GM21390 (cell line): ENCODE data around the gene PTRHD1.
A peak's percentile ranks its signal among the peaks of the same experiment; 100 is the strongest.
"Not testable (repeated sequence)": the region's sequence is repeated elsewhere in the genome, so short reads cannot be mapped to it uniquely, and the experiment has no call there.

Source experiments
- ATAC-seq: cut with Tn5 transposase; IDR thresholded peaks from one replicate; pipeline ENCODE4 v1.9.1; 2021; ENCODE audit not compliant: unreplicated experiment

Gene PTRHD1

GRCh38 chr2:24813691-24814137 lies 20.5 kb upstream of the PTRHD1 start:
- no peak for ATAC-seq

DNA sequence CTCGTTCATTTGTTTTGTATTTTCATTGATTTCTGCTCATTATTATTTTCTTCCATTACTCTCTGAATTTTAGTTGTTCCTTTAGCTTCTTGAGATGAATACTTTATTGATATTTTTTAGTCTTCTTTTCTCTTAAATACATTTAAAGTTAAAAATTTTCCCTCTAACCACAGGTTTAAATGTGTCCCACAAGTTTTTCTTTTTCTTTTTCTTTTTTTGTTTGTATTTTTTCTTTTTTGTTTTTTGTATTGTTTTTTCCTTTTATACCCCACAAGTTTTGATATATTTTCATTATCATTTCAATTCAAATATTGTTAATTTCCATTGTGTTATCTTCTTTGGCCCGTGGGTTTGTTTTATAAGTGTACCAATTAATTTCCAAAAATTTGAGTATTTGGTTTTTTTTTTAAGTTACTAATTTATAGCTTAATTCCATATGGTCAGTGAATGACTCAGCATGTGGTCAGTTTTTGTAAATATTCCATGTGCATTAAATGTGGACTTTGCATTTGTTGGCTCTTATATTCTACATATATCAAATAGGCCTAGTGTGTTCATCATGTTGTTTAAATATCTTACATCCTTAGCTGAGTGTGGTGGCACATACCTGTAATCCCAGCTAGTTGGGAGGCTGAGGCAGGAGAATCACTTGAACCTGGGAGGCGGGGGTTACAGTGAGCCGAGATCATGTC lies 16.3 kb upstream of the PTRHD1 start:
- ATAC-seq: no peak

DNA sequence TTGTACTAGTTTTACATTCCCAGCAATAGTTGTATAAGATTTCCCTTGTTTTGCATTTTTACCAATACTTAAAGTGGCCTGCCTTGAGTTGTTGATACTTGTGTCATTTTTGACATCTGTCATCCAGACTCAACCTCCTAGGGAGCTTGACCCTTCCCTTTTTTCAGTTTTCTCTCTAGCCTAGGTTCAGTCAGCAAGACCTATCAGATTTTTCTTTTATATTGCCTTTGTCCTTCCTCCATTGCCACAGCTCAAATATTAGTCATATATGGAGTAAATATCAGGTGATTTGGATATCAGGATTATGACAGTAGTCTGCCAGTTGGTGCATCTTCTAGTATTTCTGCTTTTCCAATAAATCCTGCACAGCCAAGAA lies 13.5 kb upstream of the PTRHD1 start:
- no peak for ATAC-seq

GRCh38 chr2:24805811-24806660 lies 12.8 kb upstream of the PTRHD1 start:
- ATAC-seq: not testable (repeated sequence)

DNA sequence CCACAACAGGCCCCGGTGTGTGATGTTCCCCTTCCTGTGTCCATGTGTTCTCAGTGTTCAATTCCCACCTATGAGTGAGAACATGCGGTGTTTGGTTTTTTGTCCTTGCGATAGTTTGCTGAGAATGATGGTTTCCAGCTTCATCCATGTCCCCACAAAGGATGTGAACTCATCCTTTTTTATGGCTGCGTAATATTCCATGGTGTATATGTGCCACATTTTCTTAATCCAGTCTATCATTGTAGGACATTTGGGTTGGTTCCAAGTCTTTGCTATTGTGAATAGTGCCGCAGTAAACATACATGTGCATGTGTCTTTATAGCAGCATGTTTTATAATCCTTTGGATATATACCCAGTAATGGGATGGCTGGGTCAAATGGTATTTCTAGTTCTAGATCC lies 7.3 kb upstream of the PTRHD1 start:
- ATAC-seq: not testable (repeated sequence)

DNA sequence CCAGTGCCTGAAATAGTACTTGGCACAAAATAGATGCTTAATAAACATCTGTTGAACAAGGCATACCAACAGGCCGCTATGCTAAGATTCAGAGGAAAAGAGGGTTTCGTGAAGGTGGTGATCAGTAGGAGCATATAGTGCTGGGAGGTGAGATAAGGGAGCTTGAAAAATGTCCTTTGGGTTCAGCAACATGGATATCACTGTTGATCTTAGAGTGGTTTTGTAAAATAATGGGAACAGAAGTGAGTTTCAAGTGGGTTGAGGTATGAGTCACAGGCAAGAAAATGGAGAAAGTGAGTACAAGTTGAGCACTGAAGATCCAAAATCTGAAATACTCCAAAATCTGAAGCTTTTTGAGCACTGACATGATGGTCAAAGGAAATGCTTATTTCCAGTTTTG lies 4.5 kb upstream of the PTRHD1 start:
- ATAC-seq: no peak

DNA sequence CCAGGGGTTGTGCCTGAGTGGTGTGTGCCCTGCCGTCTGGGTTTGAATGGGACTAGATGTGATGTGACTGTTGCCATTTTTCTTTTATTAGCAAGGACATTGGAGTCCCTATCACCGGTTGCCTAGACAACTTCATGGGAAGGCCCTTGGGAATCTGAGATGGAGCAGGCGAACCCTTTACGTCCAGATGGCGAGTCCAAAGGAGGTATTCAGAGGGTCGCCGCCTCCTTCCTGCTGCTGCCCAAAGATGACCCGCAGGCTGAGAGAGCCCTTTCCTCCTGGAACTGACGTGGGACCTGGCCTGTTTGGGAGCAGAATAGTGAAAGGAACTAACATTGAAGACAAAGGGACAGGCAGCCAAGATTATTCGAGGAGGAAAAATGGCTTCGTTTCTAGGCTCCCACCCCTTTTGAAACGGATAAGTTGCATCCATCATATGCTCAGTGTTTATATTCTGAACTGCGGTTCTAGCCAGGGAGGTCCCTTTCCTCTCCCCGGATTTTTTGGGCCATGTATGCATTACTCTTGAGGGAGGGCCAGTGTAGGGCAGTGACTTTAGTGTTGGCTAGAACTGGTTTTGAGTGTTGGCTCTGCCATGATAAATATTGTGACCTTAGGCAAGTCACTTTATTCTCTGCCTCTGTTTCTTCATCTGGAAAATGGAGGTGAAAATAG lies 707 bp upstream of the PTRHD1 start:
- no peak for ATAC-seq

- ATAC-seq: peak; percentile 1
Measured at GRCh38 chr2:24792542-24792873, 683 bp downstream of the PTRHD1 start.

- ATAC-seq: no peak
Measured at GRCh38 chr2:24791452-24791851, 1.7 kb downstream of the PTRHD1 start.

DNA sequence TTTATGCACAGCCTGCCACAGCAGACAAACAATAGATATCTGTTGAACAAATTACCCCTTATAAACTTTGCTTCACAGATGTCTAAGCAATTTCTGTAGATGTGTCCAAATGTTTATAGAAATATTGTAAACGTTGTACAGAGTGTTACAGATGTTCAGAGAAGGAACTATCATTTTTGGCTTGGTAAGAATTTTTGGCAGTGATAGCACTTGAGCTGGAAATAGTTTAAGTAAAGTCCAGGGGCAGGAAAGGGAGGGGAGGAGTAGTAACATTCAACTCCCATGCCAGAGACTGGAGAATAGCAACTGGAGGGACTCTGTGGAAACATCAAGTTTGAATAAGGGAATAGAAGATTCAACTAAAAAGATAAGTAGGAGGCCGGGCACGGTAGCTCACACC lies 4.4 kb downstream of the PTRHD1 start:
- no peak for ATAC-seq

DNA sequence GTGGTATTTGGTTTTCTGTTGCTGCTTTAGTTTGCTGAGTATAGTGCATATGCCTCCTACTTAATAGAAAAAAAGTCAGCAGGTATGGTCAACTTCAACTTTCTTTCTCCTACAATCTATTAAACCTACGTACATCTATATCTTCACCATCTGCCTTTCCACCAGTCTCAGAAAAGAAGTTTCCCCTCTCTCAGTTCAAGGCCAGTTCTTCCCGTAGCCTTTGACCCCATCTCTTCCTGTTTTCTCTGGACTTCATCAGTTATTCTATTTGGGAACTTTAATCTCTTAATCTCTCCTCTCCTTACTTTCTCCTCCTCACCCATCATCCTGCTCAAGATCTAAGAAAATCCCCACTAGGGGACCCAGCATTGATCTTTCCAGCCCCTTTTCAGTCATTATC lies 5.7 kb downstream of the PTRHD1 start:
- ATAC-seq: no peak

DNA sequence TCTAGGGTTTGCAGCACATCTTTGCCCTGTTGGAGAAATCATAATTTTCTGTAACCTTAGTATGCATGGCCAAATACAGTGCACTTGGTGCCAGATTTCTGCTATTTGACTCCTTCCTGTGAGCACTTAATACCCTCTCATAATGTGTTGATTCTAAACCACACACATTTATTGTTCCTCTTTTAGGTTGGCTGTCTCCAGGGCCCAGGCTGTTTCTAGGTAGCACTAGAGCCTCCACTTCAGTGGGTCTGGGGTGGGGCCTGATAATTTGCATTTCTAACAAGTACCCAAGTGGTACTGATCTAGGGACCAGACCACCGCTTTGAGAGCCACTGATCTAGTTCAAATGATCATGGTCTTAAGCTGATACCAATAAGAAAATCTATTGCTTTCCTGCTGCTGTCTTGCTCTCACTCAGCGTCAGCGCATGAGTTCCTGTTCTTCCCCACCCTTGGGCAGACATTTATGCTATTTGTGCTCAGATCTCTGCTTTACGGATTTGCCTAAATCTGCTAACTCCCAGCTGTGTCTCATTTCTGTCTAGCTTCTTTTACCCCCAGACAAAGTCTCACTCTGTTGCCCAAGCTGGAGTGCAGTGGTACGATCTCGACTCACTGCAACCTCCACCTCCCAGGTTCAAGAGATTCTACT lies 7.4 kb downstream of the PTRHD1 start:
- peak; percentile 92 for ATAC-seq

GRCh38 chr2:24783641-24784040 lies 9.6 kb downstream of the PTRHD1 start:
- no peak for ATAC-seq

DNA sequence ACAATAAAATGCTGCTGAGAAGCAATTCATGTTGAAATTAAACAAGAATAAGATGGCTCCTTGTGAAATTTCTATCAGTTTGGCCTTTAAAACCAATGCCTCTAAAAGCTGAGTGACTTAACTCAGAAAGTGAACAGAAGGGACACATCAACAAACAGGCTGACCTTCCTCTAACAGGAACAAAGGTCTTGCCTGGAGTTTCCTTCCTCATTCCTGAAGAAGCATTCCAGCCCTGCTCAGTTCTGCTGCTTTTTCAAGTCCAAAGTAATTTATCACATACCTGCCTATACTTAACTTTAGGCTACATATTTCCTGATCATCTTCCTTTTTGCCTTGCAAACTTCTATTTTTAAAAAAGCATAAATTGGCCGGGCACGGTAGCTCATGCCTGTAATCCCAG lies 14.1 kb downstream of the PTRHD1 start:
- no peak for ATAC-seq

DNA sequence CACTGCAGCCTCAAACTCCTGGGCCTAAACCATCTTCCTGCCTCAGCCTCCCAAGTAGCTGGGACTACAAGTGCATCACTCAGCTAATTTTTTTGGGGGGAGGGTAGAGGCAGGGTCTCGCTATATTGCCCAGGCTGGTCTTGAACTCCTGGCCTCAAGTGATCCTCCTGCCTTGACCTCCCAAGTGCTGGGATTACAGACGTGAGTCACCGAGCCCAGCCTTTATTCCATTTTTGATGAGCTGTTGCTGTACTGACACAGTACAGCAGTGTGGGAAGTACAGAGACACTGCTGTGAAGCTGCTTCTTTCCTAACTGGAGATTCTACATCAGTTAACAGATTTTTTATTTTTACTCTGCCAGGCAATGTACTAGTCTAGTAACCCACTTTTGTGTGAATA lies 18.8 kb downstream of the PTRHD1 start:
- no peak for ATAC-seq

GRCh38 chr2:24771764-24772586 lies 21.2 kb downstream of the PTRHD1 start:
- ATAC-seq: no peak

- ATAC-seq: no peak
Measured at GRCh38 chr2:24771061-24771460, 22.1 kb downstream of the PTRHD1 start.

GRCh38 chr2:24768601-24769000 lies 24.6 kb downstream of the PTRHD1 start:
- no peak for ATAC-seq

GRCh38 chr2:24768013-24768412 lies 25.2 kb downstream of the PTRHD1 start:
- ATAC-seq: no peak

DNA sequence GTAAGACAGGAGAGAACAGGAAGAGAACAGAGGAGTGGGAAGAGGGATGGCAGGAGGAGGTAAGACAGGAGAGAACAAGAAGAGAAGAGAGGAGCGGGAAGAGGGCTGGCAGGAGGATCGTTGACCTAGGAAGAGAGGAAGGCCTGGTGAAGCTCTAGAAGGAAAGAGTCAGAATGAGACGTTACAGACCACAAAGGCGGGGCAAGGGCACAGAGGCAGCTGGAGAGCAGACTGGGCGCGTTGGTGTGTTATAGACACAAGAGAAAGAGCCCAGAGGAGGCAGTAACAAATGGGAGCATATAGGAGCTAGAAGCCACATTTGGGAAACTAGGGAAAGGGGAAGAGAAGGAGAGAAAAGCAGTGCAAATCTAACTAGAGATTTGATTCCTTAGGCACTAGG lies 26.6 kb downstream of the PTRHD1 start:
- no peak for ATAC-seq

DNA sequence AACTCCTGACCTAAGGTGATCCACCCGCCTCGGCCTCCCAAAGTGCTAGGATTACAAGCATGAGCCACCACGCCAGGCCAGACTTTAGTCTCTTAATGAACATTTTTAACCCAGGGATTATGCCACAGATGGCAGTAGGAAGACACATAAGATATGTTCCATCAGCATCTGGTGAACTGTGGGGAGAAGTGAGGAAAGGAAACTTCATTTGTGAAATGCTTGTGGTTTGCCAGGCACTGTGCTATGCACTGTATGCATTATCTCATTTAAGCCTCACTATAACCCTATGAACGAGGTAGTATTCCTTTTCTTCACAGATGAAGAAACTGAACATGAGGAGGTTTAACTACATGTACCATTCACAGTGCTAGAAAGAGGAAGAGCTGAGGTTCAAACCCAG lies 29.3 kb downstream of the PTRHD1 start:
- ATAC-seq: no peak
